PFSK-1 (cell line): Measurements from ENCODE around the gene PTPN12.

Experiments used
- FOXP2 ChIP-seq: optimal IDR thresholded peaks from 2 replicates; pipeline ENCODE3; 2011; ENCODE audit warnings: borderline replicate concordance, control low read depth, inconsistent platforms; ENCODE audit not compliant: insufficient read depth; ENCODE audit errors: extremely low read length, extremely low read depth
- POLR2AphosphoS5 ChIP-seq: IDR thresholded peaks from 2 replicates; pipeline ENCODE4 v1.6.1; 2012; ENCODE audit warnings: low read depth, mild to moderate bottlenecking, control low read depth, low read length, moderate library complexity
- REST ChIP-seq, 2 experiments: IDR thresholded peaks; 2 replicates each; pipeline versions ENCODE4 v1.6.1 to v1.8.0; 2011 to 2012; ENCODE audit warnings: low read depth in 2 of 2, low read length in 2 of 2, control low read depth in 1 of 2, inconsistent platforms in 1 of 2, mild to moderate bottlenecking in 1 of 2, moderate library complexity in 1 of 2; ENCODE audit not compliant: insufficient read depth in 1 of 2
- SIN3A ChIP-seq: IDR thresholded peaks from 2 replicates; pipeline ENCODE4 v1.6.1; 2012; ENCODE audit warnings: mild to moderate bottlenecking, low read length, moderate library complexity, borderline replicate concordance; ENCODE audit not compliant: insufficient read depth
- TAF1 ChIP-seq: IDR thresholded peaks from 2 replicates; pipeline ENCODE4 v1.6.1; 2012; ENCODE audit warnings: low read length, control low read depth, borderline replicate concordance; ENCODE audit not compliant: insufficient read depth

PTPN12 gene

GRCh38 chr7:77626586-77627308 lies 89.7 kb downstream of the PTPN12 start:
- no peak for TF ChIP-seq SIN3A
- TF ChIP-seq POLR2AphosphoS5 = no peak
- no peak for TF ChIP-seq REST (IDR thresholded peaks at IDR 0.05; ENCODE audit: insufficient read depth in 1 of 2, low read depth in 2 of 2, low read length in 2 of 2)
- TF ChIP-seq FOXP2 = no peak
- TF ChIP-seq TAF1 = no peak

GRCh38 chr7:77627309-77627676 lies 90.2 kb downstream of the PTPN12 start:
- no peak for TF ChIP-seq TAF1
- no peak for TF ChIP-seq SIN3A
- no peak for TF ChIP-seq POLR2AphosphoS5
- TF ChIP-seq REST (IDR thresholded peaks at IDR 0.05; ENCODE audit: insufficient read depth in 1 of 2, low read depth in 2 of 2, low read length in 2 of 2) = no peak
- TF ChIP-seq FOXP2 = no peak

GRCh38 chr7:77629797-77630196 lies 92.7 kb downstream of the PTPN12 start:
- TF ChIP-seq REST (IDR thresholded peaks at IDR 0.05; ENCODE audit: insufficient read depth in 1 of 2, low read depth in 2 of 2, low read length in 2 of 2) = no peak
- no peak for TF ChIP-seq TAF1
- no peak for TF ChIP-seq FOXP2
- TF ChIP-seq POLR2AphosphoS5 = no peak
- no peak for TF ChIP-seq SIN3A

- TF ChIP-seq FOXP2 (no peak), POLR2AphosphoS5 (no peak), SIN3A (no peak), TAF1 (no peak), REST (IDR thresholded peaks at IDR 0.05; ENCODE audit: insufficient read depth in 1 of 2, low read depth in 2 of 2, low read length in 2 of 2) (no peak)
Observed at GRCh38 chr7:77631820-77632219, 94.7 kb downstream of the PTPN12 start.

- no peak for TF ChIP-seq TAF1
- no peak for TF ChIP-seq REST (IDR thresholded peaks at IDR 0.05; ENCODE audit: insufficient read depth in 1 of 2, low read depth in 2 of 2, low read length in 2 of 2)
- TF ChIP-seq SIN3A = no peak
- TF ChIP-seq POLR2AphosphoS5 = no peak
- TF ChIP-seq FOXP2 = no peak
Observed at GRCh38 chr7:77644774-77645173, 107.7 kb downstream of the PTPN12 start.
